ENCODE data around the gene PLA2G1B. TPM values are rescaled to one million over a fixed set of nuclear protein-coding genes. Genes with fewer than 3 reads are reported as not detected.

Gene PLA2G1B
- total and polyA plus RNA-seq, 7 donors, result 7.8 TPM; not detected in 6

GRCh38 chr12:120276734-120277133 is 50.8 kb downstream of the PLA2G1B start:
- Histone ChIP-seq H3K4me3 (no peak overlapping the region), H3K27me3 (no peaks in the 10 kb centered on the region), H3K36me3 (no peaks in the 10 kb centered on the region), H3K27ac (no peak overlapping the region), H3K9me3 (no peaks in the 10 kb centered on the region), H3K4me1 (no peaks in the 10 kb centered on the region)
- intact Hi-C loops (cut with DNase I), result no loop called here
- DNase-seq, result no peak
- TF ChIP-seq POLR2AphosphoS5 (IDR thresholded peaks at IDR 0.05) (no peak), POLR2A (IDR thresholded peaks at IDR 0.05) (no peak), EP300 (IDR thresholded peaks at IDR 0.05) (no peak), CTCF (IDR thresholded peaks at IDR 0.05) (no peak)
- WGBS, 2 donors, result 92 to 96% methylated on average over 6 of the region's 6 CpGs

Small RNA genes lying within 50 kb of the gene (small RNA-seq; reads per million reads assigned to genes)
- gene RNU4-1 (608 to 1,684 (median 799) reads per million in 3 donors), gene RNU4-2 (618 to 1,043 (median 644) reads per million in 3 donors), gene RNU6-1088P (0 reads per million in 3 donors)

Other genes starting within 250 kb of the PLA2G1B start
- 10 to 100 TPM; 17.5 to 25.4 (median 22.3) TPM for gene RAB35, start 211.0 kb downstream of the PLA2G1B start, total RNA-seq
- gene RAB35, start 211.0 kb downstream of the PLA2G1B start, polyA plus RNA-seq, result 10 to 100 TPM; 24.6 to 43.0 (median 33.5) TPM
- 10 to 100 TPM; 30.3 to 70.3 (median 40.4) TPM for gene GCN1, start 133.1 kb downstream of the PLA2G1B start, total RNA-seq
- 10 to 100 TPM in 2 of 3 donors, 1 to 10 TPM in 1; 9.2 to 43.3 (median 18.0) TPM for gene GCN1, start 133.1 kb downstream of the PLA2G1B start, polyA plus RNA-seq
- 1,000 to 10,000 TPM; 2,593 to 3,468 (median 2,960) TPM for gene RPLP0, start 126.7 kb downstream of the PLA2G1B start, total RNA-seq
- gene RPLP0, start 126.7 kb downstream of the PLA2G1B start, polyA plus RNA-seq, result 1,000 to 10,000 TPM; 3,521 to 5,499 (median 3,713) TPM
- gene PXN, start 62.0 kb downstream of the PLA2G1B start, total RNA-seq, result 100 to 1,000 TPM in 1 of 4 donors, 10 to 100 TPM in 3; 41.0 to 127 (median 42.7) TPM
- gene PXN, start 62.0 kb downstream of the PLA2G1B start, polyA plus RNA-seq, result 100 to 1,000 TPM in 2 of 3 donors, 10 to 100 TPM in 1; 79.3 to 111 (median 101) TPM
- gene RNU4-2, start 35.9 kb downstream of the PLA2G1B start, total RNA-seq, result under 1 TPM; under 0.01 TPM
- not detected for gene RNU4-2, start 35.9 kb downstream of the PLA2G1B start, polyA plus RNA-seq
- gene RNU4-1, start 34.5 kb downstream of the PLA2G1B start, total RNA-seq, result under 1 TPM in 3 of 4 donors, not detected in 1; under 0.01 TPM
- not detected for gene RNU4-1, start 34.5 kb downstream of the PLA2G1B start, polyA plus RNA-seq
- 1 to 10 TPM; 2.8 to 3.6 (median 3.2) TPM for gene SIRT4, start 25.5 kb downstream of the PLA2G1B start, total RNA-seq
- 1 to 10 TPM in 1 of 3 donors, under 1 TPM in 2; 0.69 to 1.2 (median 0.92) TPM for gene SIRT4, start 25.5 kb downstream of the PLA2G1B start, polyA plus RNA-seq
- gene MSI1, start 41.4 kb upstream of the PLA2G1B start, total RNA-seq, result under 1 TPM in 1 of 4 donors, not detected in 3; 0.66 TPM
- gene MSI1, start 41.4 kb upstream of the PLA2G1B start, polyA plus RNA-seq, result 1 to 10 TPM in 2 of 3 donors, under 1 TPM in 1; 0.60 to 1.2 (median 1.2) TPM
- gene COX6A1, start 110.3 kb upstream of the PLA2G1B start, total RNA-seq, result 100 to 1,000 TPM; 432 to 759 (median 620) TPM
- gene COX6A1, start 110.3 kb upstream of the PLA2G1B start, polyA plus RNA-seq, result 1,000 to 10,000 TPM in 1 of 3 donors, 100 to 1,000 TPM in 2; 628 to 1,413 (median 992) TPM
- 10 to 100 TPM in 3 of 4 donors, 1 to 10 TPM in 1; 8.6 to 14.8 (median 12.4) TPM for gene TRIAP1, start 118.6 kb upstream of the PLA2G1B start, total RNA-seq
- 10 to 100 TPM; 33.6 to 37.7 (median 34.8) TPM for gene TRIAP1, start 118.6 kb upstream of the PLA2G1B start, polyA plus RNA-seq
- gene GATC, start 118.7 kb upstream of the PLA2G1B start, total RNA-seq, result 10 to 100 TPM; 17.4 to 20.0 (median 19.2) TPM
- gene GATC, start 118.7 kb upstream of the PLA2G1B start, polyA plus RNA-seq, result 10 to 100 TPM in 2 of 3 donors, 1 to 10 TPM in 1; 8.4 to 15.0 (median 13.0) TPM
- gene SRSF9, start 142.0 kb upstream of the PLA2G1B start, total RNA-seq, result 10 to 100 TPM; 41.4 to 55.1 (median 45.2) TPM
- 100 to 1,000 TPM; 136 to 187 (median 158) TPM for gene SRSF9, start 142.0 kb upstream of the PLA2G1B start, polyA plus RNA-seq
- 100 to 1,000 TPM; 204 to 254 (median 235) TPM for gene DYNLL1, start 168.3 kb upstream of the PLA2G1B start, total RNA-seq
- 100 to 1,000 TPM; 285 to 942 (median 912) TPM for gene DYNLL1, start 168.3 kb upstream of the PLA2G1B start, polyA plus RNA-seq
- gene COQ5, start 201.4 kb upstream of the PLA2G1B start, total RNA-seq, result 10 to 100 TPM; 17.4 to 29.4 (median 26.4) TPM
- gene COQ5, start 201.4 kb upstream of the PLA2G1B start, polyA plus RNA-seq, result 10 to 100 TPM; 29.2 to 62.9 (median 38.4) TPM
- gene RNF10, start 206.6 kb upstream of the PLA2G1B start, total RNA-seq, result 100 to 1,000 TPM; 106 to 165 (median 110) TPM
- gene RNF10, start 206.6 kb upstream of the PLA2G1B start, polyA plus RNA-seq, result 100 to 1,000 TPM; 115 to 177 (median 141) TPM

Measured in sigmoid colon (tissue), 7 donors.